GM19372 (cell line): ENCODE results near the gene TMEM127.

Source experiments
- ATAC-seq: cut with Tn5 transposase; IDR thresholded peaks from one replicate; pipeline ENCODE4 v1.9.1; 2021; ENCODE audit warnings: mild to moderate bottlenecking, low read depth, moderate library complexity; ENCODE audit not compliant: unreplicated experiment

Gene TMEM127

DNA sequence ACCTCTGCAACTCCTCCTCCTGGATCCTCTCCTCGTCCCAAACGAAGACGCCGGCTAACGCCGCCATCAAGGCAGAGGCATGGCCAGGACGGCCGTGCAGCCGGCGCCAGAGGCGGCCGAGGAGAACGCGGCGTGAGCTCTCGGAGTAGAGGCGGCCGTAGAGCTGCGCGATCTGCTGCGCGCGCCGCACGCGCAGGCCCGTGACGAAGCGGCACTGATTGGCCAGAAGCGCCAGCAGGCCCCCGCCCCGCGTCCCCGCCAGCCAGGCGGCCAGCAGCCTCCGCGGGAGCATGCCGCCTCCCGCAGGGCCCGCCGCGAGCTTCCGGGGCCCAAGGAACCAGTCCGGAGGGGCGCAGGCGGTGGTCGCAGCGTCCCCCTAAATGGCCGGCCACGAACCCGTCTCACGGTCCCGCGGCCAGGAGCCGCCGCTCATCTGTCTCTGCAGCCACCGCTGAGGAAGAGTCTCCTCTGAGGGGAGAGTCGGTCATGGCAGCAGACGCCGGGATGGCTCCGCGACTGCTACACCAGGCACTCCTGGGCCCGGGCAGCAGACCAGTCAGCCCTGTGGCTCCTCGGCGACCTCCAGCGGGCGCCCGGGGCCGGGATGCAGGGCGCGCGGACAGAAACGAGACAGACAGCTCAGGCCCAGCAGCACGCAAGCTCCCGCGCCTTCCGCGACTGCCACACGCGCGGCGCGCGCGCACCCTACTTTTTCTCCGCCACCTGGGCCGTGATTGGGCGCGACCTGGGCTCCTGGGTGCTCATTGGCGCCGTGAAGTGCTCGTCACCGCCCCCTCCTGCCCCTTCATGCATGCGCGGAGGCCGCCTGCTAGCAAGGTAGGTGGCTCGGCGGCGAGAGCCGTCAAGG lies 57.4 kb downstream of the TMEM127 start, which contains the start of gene STARD7:
STARD7 (minus strand) TSS at position 685 of the 868 bp plus-strand sequence; CDS start at position 292, 393 bp downstream.
- peak; percentile 89 for ATAC-seq

DNA sequence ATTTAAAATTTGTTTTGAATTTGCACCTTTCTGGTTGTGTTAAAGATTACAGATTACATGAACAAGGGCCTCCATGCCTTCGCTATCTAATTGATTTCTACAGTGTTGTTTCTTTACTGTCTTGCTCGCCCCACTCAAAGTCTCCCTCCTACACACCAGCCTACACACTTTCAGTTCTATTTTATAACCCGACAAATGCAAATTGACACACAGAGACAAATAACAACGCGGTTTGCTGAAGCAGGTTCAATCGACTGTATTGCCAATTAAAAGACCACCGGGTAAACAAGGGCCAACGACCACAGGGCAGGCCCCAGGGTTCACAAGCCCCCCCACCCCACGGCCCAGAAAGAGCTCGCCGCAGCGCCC lies 58.0 kb downstream of the TMEM127 start:
- ATAC-seq = no peak

DNA sequence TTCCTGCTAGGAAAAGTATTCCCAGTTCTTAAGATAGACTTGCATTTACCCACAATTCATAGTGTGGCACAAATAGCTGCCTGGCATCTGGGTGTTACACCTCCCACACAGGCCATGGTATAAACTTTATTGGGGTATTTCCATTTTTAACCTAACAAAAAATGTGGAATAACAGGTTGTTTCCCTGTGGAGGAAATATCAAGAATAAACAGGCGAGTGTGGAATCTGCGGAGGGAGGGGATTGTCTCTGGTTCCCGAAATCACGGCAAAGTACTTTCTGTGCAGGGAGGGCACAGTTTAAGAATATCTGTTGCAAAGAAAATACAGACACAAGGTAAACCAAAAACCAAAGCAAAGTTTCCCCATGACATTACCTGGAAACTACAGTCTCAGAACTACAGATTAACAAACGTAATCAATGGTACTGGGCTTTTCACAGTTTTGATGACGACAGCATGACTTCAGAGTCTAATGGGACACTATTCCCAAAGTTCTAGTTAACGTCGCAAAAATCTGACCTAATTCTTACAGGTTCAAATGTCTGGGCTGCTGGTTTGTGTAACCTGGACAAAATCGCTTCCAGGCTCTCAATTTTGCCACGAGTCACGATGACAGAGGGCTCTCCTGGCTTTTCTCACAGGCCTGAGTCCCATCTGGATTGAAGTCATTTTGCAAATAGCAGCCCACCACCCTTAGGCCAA lies 58.6 kb downstream of the TMEM127 start:
- ATAC-seq = no peak

DNA sequence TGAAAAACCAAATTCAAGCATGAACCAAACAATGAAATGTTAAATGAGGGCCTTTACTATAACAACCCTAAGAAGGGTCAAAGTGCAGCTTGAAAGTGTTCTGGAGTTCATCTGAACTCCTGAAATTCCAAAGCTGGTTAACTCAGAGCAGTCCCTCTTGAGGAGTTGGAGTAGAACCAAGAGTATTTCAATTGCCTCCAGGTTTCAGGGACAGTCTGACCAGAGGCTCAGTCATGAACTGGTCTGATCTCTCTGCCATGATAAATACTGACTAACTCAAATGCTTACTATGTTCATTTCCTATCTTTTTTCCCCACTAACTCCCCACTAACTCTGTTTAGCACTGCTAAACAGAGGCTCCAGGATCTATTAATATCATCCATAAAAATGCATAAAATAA lies 59.9 kb downstream of the TMEM127 start:
- ATAC-seq = no peak

DNA sequence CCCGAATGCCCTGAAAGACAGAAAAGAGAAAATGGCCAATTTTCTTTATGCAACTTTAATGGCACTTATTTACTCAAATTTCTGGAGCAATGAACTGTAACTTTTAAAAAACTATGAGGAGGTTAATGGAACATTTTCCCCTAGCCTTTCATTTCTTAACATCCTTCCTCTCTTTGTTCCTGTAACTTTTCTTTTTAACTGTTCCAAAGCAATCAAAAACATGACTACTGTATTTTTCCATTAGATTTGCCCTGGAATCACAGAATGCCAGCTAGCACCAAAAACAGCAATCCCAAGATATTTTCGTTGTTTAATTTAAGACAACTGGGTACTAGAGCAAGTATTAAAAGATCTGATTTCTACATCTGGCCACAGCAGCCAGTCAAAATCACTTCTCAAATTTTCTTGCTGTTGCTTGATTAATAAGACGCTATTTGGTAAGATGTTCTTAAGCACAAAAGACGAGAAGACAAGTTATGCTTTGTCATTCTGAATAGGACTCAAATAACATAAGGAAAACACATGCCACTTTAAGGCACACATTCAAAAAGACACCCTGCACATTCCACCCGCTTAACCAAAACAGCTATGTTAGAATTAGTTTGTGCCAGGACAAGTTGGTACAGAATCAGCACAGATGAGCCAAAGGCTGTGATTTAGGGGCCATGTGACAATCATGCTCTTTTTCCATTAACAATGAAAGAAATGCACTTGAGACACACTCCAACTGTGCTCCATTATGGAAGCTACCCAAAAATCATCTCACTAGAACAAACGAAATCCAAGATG lies 60.8 kb downstream of the TMEM127 start:
- ATAC-seq = no peak

DNA sequence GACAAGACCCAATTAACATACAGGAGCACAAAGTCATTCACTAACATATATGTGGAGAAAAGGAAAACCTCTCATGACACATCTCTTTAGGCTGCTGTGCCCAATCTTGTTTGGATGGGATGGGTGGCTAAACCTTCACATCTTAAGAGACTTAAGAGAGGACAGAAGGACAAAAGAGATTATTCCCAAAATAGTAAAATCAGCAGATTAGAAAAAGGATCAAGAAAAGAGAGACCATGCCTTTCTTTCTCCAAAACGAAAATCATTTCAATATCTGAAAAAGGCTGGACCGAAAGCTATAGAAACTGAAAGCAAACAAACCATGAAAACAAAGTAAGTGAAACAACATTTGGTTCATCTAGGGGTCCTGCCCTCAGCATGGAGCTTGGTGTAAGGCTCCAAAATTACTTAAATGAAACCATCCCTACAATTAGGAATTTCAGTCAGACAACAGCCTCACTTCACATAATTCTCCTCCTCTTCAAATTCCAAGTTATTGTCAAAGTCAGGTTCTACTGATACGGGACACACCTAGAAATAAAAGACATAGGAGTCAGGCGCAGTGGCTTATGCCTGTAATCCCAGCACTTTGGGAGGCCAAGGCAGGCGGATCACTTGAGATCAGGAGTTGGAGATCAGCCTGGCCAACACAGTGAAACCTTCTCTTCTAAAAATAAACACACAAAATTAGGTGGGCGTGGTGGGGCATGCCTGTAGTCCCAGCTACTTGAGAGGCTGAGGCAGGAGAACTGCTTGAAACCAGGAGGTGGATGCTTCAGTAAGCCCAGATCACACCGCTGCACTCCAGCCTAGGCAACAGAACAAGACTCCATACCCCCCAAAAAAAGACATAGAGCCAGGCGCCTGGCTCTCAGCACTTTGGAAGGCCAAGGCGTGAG lies 62.4 kb downstream of the TMEM127 start:
- ATAC-seq = no peak

DNA sequence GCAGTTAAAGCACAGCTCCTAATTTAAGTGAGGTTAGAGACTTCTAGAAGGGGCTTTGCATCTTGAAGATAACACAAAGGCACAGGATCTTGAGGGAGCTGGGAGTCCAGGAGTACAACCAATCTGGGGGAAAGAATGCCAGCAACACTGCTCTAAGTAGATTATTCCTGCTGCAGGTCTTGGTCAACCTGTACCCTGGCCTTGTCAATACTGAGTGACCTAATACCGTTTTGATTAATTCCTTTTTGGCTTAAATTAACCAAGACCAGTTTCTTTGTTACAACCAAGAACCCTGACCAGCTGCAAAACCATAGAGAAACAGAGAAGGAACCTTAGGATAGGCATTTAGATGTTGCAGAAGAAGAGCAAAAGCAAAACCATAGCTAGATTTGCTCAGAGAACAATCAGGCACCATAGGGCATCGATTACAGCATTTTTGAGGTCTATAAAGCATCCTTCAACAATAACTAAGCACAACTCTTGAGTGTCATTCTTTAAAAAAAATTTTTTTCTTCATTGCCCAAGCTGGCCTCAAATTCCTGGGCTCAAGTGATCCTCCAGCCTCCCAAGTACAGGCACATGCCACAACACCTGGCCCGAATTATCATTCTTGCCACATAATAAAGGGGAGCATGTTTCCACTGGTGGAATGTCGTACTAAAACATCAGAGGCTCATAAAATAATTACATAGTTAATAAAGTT lies 63.5 kb downstream of the TMEM127 start:
- ATAC-seq = no peak

DNA sequence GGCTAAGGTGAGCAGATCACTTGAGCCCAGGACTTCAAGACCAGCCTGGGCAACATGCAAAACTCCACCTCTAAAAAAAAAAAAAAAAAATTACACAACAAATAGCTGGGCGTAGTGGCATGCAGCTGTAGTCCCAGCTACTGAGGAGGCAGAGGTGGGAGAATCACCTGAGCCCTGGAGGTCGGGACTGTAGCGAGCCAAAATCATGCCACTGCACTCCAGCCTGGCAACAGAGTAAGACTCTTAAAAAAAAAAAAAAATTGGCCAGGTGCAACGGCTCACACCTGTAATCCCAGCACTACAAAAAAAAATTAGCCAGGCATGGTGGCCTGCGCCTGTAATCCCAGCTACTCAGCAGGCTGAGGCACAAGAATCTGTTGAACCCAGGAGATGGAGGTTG lies 64.5 kb downstream of the TMEM127 start:
- no peak for ATAC-seq

DNA sequence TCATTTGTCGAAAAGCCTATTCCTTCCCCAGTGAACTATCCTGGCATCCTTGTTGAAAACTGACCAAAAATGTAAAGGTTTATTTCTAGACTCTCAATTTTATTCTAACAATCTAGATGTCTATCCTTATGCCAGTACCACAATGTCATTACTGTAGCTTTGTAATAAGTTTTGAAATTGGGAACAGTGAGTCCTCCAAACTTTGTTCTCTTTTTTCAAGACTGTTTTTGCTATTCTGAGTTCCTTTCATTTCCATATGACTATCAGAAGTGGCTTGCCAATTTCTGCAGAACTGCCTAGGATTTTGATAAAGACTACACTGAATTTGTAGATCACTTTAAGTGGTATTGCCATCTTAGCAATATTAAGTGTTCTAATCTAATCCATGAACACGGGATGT lies 66.9 kb downstream of the TMEM127 start:
- no peak for ATAC-seq
